AG04449 (cell line): Measurements from ENCODE around the gene PPFIBP1.
A peak's percentile ranks its signal among the peaks of the same experiment; 100 is the strongest.
"Not testable (repeated sequence)": the region's sequence is repeated elsewhere in the genome, so short reads cannot be mapped to it uniquely, and the experiment has no call there.

Source experiments
- CTCF ChIA-PET: fragments of 350-600 bp; formaldehyde crosslinking; extraction: SDS; loops from one replicate; lab custom pipeline; 2021; ENCODE audit warnings: antibody characterized with exemption; lab: Yijun Ruan, JAX
- POLR2A ChIA-PET: fragments of 400-600, 350-600 bp; formaldehyde crosslinking; extraction: SDS; loops from one replicate; lab custom pipeline; 2020; ENCODE audit warnings: antibody characterized with exemption, inconsistent platforms; lab: Yijun Ruan, JAX
- DNase-seq: peaks from one replicate; pipeline ENCODE4 v3.0.0-alpha.2; 2010; ENCODE audit warnings: low read depth, low spot score
- H3K4me3 ChIP-seq: 2 replicates; pipeline ENCODE4 v1.5.1; 2011; ENCODE audit warnings: low read depth, mild to moderate bottlenecking, control low read depth, low read length
- TF ChIP-seq, protein P1 (sequence below): IDR thresholded peaks from one replicate; pipeline ENCODE4 v1.5.1; 2011; ENCODE audit warnings: mild to moderate bottlenecking, moderate library complexity, low read length, control low read depth, inconsistent platforms; ENCODE audit not compliant: insufficient read depth; ENCODE audit errors: missing control alignments

PPFIBP1 gene

DNA sequence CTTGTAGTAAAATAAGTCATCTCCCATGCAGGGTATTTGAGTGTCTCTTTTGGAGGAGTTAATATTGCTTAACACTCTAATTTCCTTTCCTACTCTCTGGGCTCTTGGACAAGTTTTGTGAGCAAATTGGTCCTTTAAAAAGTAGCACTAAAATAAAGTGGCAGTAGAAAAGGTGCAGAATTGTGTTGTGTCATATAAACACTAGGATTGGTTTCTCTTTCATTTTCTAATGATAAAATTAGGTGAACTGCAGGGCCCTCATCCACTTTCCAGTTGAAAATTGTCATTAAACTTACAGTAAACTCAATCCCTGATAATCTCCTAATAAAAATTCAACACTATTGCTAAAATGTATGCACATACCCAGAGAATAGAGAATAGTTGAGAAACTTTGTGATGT is 129.7 kb downstream of the PPFIBP1 start:
- CTCF ChIA-PET = interaction anchor here (0.7 to 4.8 kb wide), 10 partner anchors 9 to 271 kb away, joined by 3 to 59 read pairs (median 6); no protein-coding TSS in a partner anchor
- no peak for DNase-seq
- POLR2A ChIA-PET = no interaction called here
- no peak overlapping the region for H3K4me3 ChIP-seq
- TF ChIP-seq, protein P1, sequence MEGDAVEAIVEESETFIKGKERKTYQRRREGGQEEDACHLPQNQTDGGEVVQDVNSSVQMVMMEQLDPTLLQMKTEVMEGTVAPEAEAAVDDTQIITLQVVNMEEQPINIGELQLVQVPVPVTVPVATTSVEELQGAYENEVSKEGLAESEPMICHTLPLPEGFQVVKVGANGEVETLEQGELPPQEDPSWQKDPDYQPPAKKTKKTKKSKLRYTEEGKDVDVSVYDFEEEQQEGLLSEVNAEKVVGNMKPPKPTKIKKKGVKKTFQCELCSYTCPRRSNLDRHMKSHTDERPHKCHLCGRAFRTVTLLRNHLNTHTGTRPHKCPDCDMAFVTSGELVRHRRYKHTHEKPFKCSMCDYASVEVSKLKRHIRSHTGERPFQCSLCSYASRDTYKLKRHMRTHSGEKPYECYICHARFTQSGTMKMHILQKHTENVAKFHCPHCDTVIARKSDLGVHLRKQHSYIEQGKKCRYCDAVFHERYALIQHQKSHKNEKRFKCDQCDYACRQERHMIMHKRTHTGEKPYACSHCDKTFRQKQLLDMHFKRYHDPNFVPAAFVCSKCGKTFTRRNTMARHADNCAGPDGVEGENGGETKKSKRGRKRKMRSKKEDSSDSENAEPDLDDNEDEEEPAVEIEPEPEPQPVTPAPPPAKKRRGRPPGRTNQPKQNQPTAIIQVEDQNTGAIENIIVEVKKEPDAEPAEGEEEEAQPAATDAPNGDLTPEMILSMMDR = no peak

DNA sequence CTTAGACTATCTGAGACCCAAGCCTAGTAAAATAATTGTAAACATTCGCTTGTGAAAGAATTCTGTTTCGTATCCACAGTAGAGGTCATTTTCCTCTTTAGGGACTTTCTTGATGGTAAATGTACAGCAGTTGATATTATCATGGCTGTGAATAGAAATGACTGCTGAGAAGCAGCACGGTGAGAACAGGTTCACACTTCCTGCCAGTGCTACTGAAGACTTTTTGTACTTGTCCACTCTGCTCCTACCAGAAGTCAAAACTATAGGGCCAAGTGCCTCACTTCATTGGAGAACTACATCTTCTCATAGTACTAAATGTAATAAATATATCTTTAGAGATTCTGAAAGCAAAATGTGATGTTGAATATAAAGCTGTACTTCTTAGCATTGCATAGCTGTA is 131.5 kb downstream of the PPFIBP1 start:
- CTCF ChIA-PET = interaction anchor here (1.2 to 1.7 kb wide), 4 partner anchors 42 to 232 kb away, joined by 3 to 6 read pairs (median 4); no protein-coding TSS in a partner anchor
- DNase-seq, POLR2A ChIA-PET, H3K4me3 ChIP-seq: not testable (repeated sequence)

DNA sequence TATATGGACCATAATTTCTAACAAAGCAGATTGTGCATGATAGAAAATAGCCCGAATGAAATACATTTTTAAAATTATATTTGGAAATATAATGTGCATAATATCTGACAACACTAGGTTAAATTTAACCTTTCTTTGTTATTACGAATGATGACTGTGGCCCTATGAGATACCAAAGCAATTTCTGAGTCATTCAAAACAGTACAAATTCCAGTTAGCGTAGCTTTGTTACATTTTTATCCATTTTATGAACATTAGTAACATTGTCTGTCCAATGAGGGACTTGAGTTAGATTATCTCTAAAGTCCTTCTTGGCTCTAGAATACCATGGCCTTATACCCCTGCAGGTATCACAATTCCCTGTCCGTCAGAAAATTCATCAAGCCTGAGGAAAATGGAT is 133.3 kb downstream of the PPFIBP1 start:
- POLR2A ChIA-PET = no interaction called here

DNA sequence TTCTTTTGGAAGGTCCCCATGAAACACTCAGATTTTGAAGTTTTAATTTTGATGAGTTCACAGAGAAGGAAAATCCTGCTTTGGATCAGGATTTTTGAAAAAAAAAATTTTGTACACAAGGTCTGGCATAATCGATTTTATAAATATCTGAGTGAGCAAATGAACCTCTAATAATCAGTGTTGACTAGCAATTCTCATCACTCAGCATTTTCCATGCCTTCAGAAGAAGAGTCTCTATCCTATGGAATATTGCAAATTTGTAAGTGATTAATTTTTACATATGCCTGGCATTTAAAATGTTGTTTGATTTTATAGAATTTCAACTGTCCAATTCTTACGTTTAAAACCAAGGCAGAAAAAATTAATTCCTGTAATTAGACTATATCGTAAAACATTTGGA is 141.7 kb downstream of the PPFIBP1 start:
- TF ChIP-seq, protein P1 = no peak
- ChIA-PET CTCF (interaction anchor here (0.8 kb wide), 1 partner anchor 13 kb away, joined by 3 read pairs; no protein-coding TSS in a partner anchor), POLR2A (no interaction called here)
- no peak overlapping the region for H3K4me3 ChIP-seq
- no peak for DNase-seq

More for the DNA sequence above, 133.3 kb downstream of the PPFIBP1 start:
- DNase-seq = no peak
- CTCF ChIA-PET = interaction anchor here (0.7 kb wide), 1 partner anchor 216 kb away, joined by 3 read pairs; no protein-coding TSS in a partner anchor
- H3K4me3 ChIP-seq = no peak overlapping the region
- TF ChIP-seq, protein P1 = no peak

DNA sequence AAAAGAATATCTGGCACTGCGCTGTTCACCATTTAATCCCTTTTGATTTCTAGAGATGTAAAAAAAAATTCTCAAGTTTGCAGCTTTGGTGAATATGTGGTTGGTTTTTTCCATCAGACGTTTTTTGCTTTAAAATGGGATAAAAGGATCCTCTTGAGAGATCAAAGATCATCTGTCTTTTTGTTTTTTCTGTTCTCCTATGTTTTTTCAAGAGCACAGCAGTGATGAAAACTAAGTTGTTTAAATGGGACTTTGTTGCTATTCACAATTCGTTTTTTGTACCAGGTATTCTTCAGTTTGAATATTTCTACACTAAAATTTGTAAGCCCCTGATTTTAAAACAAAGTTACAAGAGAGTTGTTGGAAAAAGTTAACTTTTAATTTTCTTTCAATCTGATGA is 142.5 kb downstream of the PPFIBP1 start:
- DNase-seq = no peak
- TF ChIP-seq, protein P1 = no peak
- ChIA-PET CTCF (interaction anchor here (0.8 kb wide), 1 partner anchor 14 kb away, joined by 3 read pairs; no protein-coding TSS in a partner anchor), POLR2A (no interaction called here)
- no peak overlapping the region for H3K4me3 ChIP-seq

DNA sequence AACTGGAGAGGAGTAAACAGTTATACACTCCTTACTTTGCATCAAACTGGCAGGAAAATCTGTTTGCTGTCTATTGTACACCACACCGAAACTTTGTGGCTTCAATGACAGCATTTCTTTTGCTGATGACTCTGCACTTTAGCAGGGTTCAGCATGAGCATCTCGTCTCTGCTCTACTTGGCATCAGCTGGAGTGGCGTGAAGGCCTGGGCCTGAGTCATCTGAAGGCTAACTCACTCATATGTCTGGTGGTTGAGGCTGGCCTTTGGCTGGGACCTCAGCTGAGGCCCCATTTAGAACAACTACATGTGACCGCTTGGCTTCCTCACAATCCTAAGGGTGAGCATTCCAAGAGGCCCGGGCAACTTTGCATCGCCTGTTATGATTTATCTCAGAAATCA is 143.5 kb downstream of the PPFIBP1 start:
- H3K4me3 ChIP-seq = no peak overlapping the region
- TF ChIP-seq, protein P1 = no peak
- DNase-seq = peak; percentile 28
- CTCF ChIA-PET = no interaction called here
- POLR2A ChIA-PET = no interaction called here

DNA sequence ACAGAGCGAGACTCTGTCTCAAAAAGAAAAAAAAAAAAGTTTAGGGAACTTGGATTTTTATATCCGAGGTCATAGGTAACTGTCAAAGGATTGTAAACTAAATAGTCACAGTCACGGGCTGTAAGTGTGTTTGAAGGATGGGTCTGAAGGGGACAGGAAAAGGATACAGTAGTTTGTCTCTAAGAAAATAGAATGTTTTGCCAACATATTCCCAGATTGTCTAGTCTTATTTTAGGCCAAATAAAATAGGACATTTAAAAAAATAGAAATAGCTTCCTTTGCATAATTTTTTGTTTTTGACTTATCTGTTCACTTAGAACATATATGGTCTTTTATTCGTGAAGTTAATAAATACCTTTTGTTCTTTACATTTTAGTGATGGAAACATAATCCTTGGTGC is 148.0 kb downstream of the PPFIBP1 start:
- CTCF ChIA-PET = interaction anchor here (1.0 to 2.9 kb wide), 5 partner anchors 8 to 32 kb away, joined by 3 to 11 read pairs (median 6); no protein-coding TSS in a partner anchor
- POLR2A ChIA-PET = no interaction called here
- DNase-seq = no peak
- TF ChIP-seq, protein P1 = no peak
- H3K4me3 ChIP-seq = no peak overlapping the region
